ENCODE measurements around the gene ZNF568.

Gene ZNF568

DNA sequence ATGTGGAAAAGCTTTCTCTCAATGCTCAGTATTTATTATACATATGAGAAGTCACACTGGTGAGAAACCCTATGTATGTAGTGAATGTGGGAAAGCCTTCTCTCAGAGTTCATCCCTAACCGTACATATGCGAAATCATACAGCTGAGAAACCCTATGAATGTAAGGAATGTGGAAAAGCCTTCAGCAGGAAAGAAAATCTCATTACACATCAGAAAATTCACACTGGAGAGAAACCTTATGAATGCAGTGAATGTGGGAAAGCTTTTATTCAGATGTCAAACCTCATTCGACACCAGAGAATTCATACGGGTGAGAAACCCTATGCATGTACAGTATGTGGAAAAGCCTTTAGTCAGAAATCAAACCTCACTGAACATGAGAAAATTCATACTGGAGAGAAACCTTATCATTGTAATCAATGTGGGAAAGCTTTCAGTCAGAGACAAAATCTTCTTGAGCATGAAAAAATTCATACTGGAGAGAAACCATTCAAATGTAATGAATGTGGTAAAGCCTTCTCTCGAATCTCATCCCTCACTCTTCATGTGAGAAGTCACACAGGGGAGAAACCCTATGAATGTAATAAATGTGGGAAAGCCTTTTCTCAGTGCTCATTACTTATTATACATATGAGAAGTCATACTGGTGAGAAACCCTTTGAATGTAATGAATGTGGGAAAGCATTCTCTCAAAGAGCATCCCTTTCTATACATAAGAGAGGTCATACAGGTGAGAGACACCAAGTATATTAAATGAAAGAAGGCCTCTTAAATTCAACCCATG, 34.4 kb downstream of the ZNF568 start:
- Histone ChIP-seq H3K36me3 (ENCODE audit: control insufficient read depth in 1 of 2, insufficient read depth in 2 of 2, low read length in 2 of 2) (peaks cover 23 to 29% of the 10 kb centered on the region in 2 donors), H3K9ac (ENCODE audit: low read depth in 1 of 2, low read length in 2 of 2) (no peak overlapping the region), H3K9me3 (ENCODE audit: control insufficient read depth in 1 of 2, low read length in 2 of 2) (peaks cover 57 to 71% of the 10 kb centered on the region in 2 donors), H3K4me1 (ENCODE audit: control insufficient read depth in 1 of 2, insufficient read depth in 2 of 2, low read length in 2 of 2) (no peaks in the 10 kb centered on the region), H3K27me3 (ENCODE audit: control insufficient read depth in 1 of 2, insufficient read depth in 2 of 2, low read length in 2 of 2) (no peaks in the 10 kb centered on the region), H3K27ac (ENCODE audit: low read depth, low read length) (no peak overlapping the region), H3K4me3 (ENCODE audit: low read depth in 1 of 2, low read length in 2 of 2) (peak overlapping the region in 1 of 2 donors; percentile 23)

DNA sequence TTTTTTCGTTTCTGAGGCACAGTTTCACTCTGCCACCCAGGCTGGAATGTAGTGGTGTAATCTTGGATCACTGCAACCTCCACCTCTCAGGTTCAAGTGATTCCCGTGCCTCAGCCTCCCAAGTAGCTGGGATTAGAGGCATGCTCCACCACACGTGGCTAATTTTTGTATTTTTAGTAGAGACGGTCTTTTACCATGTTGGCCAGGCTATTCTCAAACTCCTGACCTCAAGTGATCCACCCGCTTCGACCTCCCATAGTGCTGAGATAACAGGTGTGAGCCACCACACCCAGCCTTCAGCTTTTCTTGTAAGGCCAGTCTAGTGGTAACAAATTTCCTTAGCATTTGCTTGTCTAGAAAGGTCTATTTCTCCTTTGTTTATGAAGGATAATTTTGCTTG, 46.2 kb downstream of the ZNF568 start:
- Histone ChIP-seq H3K4me3 (ENCODE audit: low read depth in 1 of 2, low read length in 2 of 2) (no peak overlapping the region), H3K9me3 (ENCODE audit: control insufficient read depth in 1 of 2, low read length in 2 of 2) (peaks cover 36 to 37% of the 10 kb centered on the region in 2 donors), H3K4me1 (ENCODE audit: control insufficient read depth in 1 of 2, insufficient read depth in 2 of 2, low read length in 2 of 2) (no peaks in the 10 kb centered on the region), H3K27me3 (ENCODE audit: control insufficient read depth in 1 of 2, insufficient read depth in 2 of 2, low read length in 2 of 2) (no peaks in the 10 kb centered on the region), H3K36me3 (ENCODE audit: control insufficient read depth in 1 of 2, insufficient read depth in 2 of 2, low read length in 2 of 2) (no peaks in the 10 kb centered on the region), H3K9ac (ENCODE audit: low read depth in 1 of 2, low read length in 2 of 2) (no peak overlapping the region), H3K27ac (ENCODE audit: low read depth, low read length) (no peak overlapping the region)

DNA sequence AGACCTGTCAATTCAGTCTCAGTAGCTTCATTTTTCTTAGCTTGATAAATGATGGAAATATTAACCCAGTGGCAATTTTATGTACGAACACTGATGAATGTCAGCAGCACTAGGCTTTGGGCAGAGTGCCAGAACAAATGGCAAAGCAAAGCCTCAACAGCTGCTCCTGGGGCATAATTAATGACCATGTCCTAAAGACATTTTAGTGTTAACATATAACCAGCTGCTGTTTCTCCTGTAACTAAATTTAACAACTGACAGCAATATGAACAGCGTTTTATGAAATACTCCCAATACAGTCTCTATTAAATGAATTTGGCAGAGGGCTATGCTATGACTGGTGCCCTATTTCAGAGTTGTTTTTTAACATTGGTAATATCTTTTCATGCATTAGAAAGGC, 47.1 kb downstream of the ZNF568 start:
- Histone ChIP-seq H3K9me3 (ENCODE audit: control insufficient read depth in 1 of 2, low read length in 2 of 2) (peaks cover 31 to 42% of the 10 kb centered on the region in 2 donors), H3K36me3 (ENCODE audit: control insufficient read depth in 1 of 2, insufficient read depth in 2 of 2, low read length in 2 of 2) (no peaks in the 10 kb centered on the region), H3K27ac (ENCODE audit: low read depth, low read length) (no peak overlapping the region), H3K4me3 (ENCODE audit: low read depth in 1 of 2, low read length in 2 of 2) (no peak overlapping the region), H3K4me1 (ENCODE audit: control insufficient read depth in 1 of 2, insufficient read depth in 2 of 2, low read length in 2 of 2) (no peaks in the 10 kb centered on the region), H3K27me3 (ENCODE audit: control insufficient read depth in 1 of 2, insufficient read depth in 2 of 2, low read length in 2 of 2) (no peaks in the 10 kb centered on the region), H3K9ac (ENCODE audit: low read depth in 1 of 2, low read length in 2 of 2) (no peak overlapping the region)

DNA sequence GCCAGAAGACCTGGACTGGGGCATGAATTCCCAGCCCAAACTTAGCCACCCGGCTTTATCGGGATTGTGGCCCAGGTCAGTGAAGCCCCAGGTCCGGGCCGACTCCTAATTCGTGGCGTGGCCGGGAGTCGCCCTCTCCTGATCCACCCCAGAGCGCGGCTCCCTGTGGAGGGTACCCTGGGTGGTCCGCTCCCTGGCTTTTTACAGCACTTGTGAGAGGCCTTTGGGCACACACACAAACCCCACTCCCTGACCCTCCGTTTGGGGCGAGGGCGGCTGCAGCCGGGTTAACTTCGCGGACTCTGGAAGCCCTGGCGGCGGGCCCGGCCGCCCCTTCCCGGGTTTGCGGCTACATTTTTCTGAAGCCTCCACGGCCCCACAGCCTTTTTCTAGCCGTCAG, 56.4 kb downstream of the ZNF568 start:
- peaks cover 4 to 13% of the 10 kb centered on the region in 2 donors for H3K4me1 ChIP-seq (ENCODE audit: control insufficient read depth in 1 of 2, insufficient read depth in 2 of 2, low read length in 2 of 2)
- no peaks in the 10 kb centered on the region for H3K27me3 ChIP-seq (ENCODE audit: control insufficient read depth in 1 of 2, insufficient read depth in 2 of 2, low read length in 2 of 2)
- peak overlapping the region; percentile 85 to 94 for H3K4me3 ChIP-seq (ENCODE audit: low read depth in 1 of 2, low read length in 2 of 2)
- H3K9ac ChIP-seq (ENCODE audit: low read depth in 1 of 2, low read length in 2 of 2), result peak overlapping the region; percentile 39 to 80
- H3K36me3 ChIP-seq (ENCODE audit: control insufficient read depth in 1 of 2, insufficient read depth in 2 of 2, low read length in 2 of 2), result no peaks in the 10 kb centered on the region
- H3K9me3 ChIP-seq (ENCODE audit: control insufficient read depth in 1 of 2, low read length in 2 of 2), result peaks cover 0 to 5% of the 10 kb centered on the region in 2 donors
- no peak overlapping the region for H3K27ac ChIP-seq (ENCODE audit: low read depth, low read length)

DNA sequence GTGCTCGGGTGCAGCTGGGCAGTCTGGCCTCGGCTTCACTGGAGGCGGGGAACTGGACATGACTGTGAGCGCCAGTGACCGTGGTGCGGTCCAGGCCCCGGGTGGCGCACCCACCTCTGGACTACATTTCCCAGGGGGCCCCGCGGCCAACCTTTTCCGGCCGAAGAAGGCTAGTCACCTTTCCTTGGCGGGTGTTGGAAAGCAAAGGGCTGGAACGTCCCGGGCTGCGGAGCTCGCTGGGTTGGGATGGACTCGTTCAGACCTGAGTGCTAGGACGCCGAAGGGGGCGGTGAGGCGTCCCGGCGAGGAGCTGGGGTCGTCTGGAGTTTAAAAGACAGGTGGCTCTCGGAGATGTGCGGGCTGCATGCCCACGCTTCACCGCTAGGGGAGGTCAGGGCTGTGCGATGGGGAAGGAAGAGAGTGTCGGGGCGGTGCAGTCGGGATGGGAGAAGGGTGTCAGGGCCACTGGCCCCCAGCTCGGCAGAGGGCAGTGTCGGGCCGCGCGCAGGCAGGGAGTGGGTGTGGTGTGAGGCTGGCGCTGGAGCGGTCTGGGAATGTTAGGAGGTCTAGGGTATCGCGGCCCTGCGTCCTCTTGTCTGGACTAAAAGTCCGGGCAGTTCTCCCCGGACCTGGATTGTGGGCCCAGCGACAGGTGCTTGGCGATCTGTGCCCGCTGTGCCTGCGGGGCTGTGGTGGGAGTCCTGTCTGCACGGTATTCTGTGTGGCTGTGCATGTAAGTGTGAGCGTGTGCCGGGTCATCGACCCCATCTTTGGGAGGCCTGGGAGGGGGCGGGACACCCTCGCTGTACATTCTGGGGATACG, 57.1 kb downstream of the ZNF568 start:
- Histone ChIP-seq H3K9ac (ENCODE audit: low read depth in 1 of 2, low read length in 2 of 2) (peak overlapping the region; percentile 39 to 80), H3K36me3 (ENCODE audit: control insufficient read depth in 1 of 2, insufficient read depth in 2 of 2, low read length in 2 of 2) (no peaks in the 10 kb centered on the region), H3K9me3 (ENCODE audit: control insufficient read depth in 1 of 2, low read length in 2 of 2) (peaks cover 0 to 3% of the 10 kb centered on the region in 2 donors), H3K4me3 (ENCODE audit: low read depth in 1 of 2, low read length in 2 of 2) (peak overlapping the region; percentile 85 to 94), H3K4me1 (ENCODE audit: control insufficient read depth in 1 of 2, insufficient read depth in 2 of 2, low read length in 2 of 2) (peaks cover 4 to 13% of the 10 kb centered on the region in 2 donors), H3K27me3 (ENCODE audit: control insufficient read depth in 1 of 2, insufficient read depth in 2 of 2, low read length in 2 of 2) (no peaks in the 10 kb centered on the region), H3K27ac (ENCODE audit: low read depth, low read length) (peak overlapping the region; percentile 20)

DNA sequence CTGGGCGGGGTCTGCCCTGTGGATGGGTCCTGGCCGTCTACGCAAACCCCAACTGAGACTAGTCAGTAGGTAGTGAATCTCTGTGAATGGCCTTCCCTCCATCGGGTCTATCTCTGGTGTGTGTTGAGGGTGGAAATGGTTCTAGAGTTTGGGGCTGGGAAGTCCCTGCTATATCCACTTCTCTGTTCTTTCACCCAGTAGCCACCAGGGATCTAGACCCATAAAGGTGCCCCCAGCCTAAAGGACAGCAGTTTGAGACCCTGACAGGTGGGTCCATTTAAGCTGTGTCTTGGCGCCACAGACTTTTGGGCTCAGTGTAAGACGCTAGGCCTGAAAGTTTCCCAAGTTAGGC, 57.7 kb downstream of the ZNF568 start:
- Histone ChIP-seq H3K4me3 (ENCODE audit: low read depth in 1 of 2, low read length in 2 of 2) (peak overlapping the region; percentile 85 to 94), H3K9me3 (ENCODE audit: control insufficient read depth in 1 of 2, low read length in 2 of 2) (peaks cover 0 to 3% of the 10 kb centered on the region in 2 donors), H3K27me3 (ENCODE audit: control insufficient read depth in 1 of 2, insufficient read depth in 2 of 2, low read length in 2 of 2) (no peaks in the 10 kb centered on the region), H3K36me3 (ENCODE audit: control insufficient read depth in 1 of 2, insufficient read depth in 2 of 2, low read length in 2 of 2) (no peaks in the 10 kb centered on the region), H3K9ac (ENCODE audit: low read depth in 1 of 2, low read length in 2 of 2) (peak overlapping the region; percentile 39 to 80), H3K27ac (ENCODE audit: low read depth, low read length) (no peak overlapping the region), H3K4me1 (ENCODE audit: control insufficient read depth in 1 of 2, insufficient read depth in 2 of 2, low read length in 2 of 2) (peaks cover 4 to 13% of the 10 kb centered on the region in 2 donors)

DNA sequence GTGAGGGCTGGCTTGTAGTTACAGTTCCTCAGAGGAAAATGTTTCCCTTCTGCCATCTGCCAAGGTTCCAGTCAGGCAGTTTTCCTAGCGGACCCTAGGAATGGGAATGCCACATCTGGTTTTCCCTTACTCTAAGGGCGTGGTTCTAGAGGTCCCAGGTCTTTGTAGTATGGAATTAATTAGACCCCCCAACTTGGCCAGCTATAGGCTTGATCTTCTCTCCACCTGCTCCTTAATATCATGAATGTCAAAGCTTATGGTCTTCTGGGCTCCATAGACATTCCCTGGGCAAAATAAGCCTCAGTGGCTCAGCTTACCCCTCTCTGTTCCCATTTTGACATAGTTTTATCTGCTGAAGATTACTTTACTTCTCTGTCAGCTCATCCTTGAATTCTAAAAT, 70.0 kb downstream of the ZNF568 start:
- Histone ChIP-seq H3K9ac (ENCODE audit: low read depth in 1 of 2, low read length in 2 of 2) (no peak overlapping the region), H3K27ac (ENCODE audit: low read depth, low read length) (no peak overlapping the region), H3K4me3 (ENCODE audit: low read depth in 1 of 2, low read length in 2 of 2) (no peak overlapping the region), H3K27me3 (ENCODE audit: control insufficient read depth in 1 of 2, insufficient read depth in 2 of 2, low read length in 2 of 2) (no peaks in the 10 kb centered on the region), H3K4me1 (ENCODE audit: control insufficient read depth in 1 of 2, insufficient read depth in 2 of 2, low read length in 2 of 2) (no peaks in the 10 kb centered on the region), H3K9me3 (ENCODE audit: control insufficient read depth in 1 of 2, low read length in 2 of 2) (peaks cover 22 to 35% of the 10 kb centered on the region in 2 donors), H3K36me3 (ENCODE audit: control insufficient read depth in 1 of 2, insufficient read depth in 2 of 2, low read length in 2 of 2) (peaks cover 0 to 3% of the 10 kb centered on the region in 2 donors)

DNA sequence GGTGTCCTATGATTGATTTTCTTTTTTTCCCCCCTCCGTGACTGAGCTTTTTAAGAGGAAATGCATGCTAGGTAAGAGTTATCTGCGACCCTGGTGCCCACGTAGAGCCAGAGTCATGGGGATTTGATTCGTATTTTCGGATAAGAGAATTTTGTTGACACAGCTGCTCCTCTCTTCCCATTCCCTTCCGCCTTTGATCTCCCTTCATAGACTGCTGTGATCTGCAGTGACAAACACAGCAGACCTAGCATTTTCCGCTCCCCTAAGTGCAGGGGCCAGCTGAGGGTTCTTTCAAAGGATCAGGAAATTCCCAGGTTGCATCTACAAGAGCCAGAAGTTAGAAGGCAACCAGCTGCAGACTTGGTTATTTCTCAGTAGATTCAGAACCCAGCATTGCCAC, 70.5 kb downstream of the ZNF568 start:
- Histone ChIP-seq H3K4me3 (ENCODE audit: low read depth in 1 of 2, low read length in 2 of 2) (no peak overlapping the region), H3K9me3 (ENCODE audit: control insufficient read depth in 1 of 2, low read length in 2 of 2) (peaks cover 21 to 38% of the 10 kb centered on the region in 2 donors), H3K27ac (ENCODE audit: low read depth, low read length) (no peak overlapping the region), H3K9ac (ENCODE audit: low read depth in 1 of 2, low read length in 2 of 2) (no peak overlapping the region), H3K27me3 (ENCODE audit: control insufficient read depth in 1 of 2, insufficient read depth in 2 of 2, low read length in 2 of 2) (no peaks in the 10 kb centered on the region), H3K36me3 (ENCODE audit: control insufficient read depth in 1 of 2, insufficient read depth in 2 of 2, low read length in 2 of 2) (peaks cover 0 to 6% of the 10 kb centered on the region in 2 donors), H3K4me1 (ENCODE audit: control insufficient read depth in 1 of 2, insufficient read depth in 2 of 2, low read length in 2 of 2) (no peaks in the 10 kb centered on the region)

DNA sequence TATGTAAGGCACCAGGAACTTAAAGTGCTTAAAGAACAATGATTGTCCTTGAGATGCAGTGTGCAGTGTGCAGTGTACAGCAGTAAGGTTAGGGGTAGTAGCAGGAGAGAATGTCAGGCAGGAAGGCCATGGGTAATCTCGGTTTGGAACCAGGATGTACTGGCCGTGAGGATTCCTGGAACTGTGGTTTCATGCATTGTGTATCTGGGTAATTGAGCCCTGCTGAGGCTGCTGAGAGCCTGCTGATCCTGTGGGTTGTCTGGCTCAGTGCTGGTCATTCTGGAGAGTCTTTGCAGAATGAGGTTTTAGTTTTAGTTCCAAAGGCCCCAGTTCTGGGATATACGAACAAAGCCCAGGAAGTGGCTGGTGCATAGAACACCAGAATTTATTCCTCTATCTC, 71.0 kb downstream of the ZNF568 start:
- Histone ChIP-seq H3K36me3 (ENCODE audit: control insufficient read depth in 1 of 2, insufficient read depth in 2 of 2, low read length in 2 of 2) (peaks cover 0 to 8% of the 10 kb centered on the region in 2 donors), H3K4me1 (ENCODE audit: control insufficient read depth in 1 of 2, insufficient read depth in 2 of 2, low read length in 2 of 2) (no peaks in the 10 kb centered on the region), H3K27ac (ENCODE audit: low read depth, low read length) (no peak overlapping the region), H3K4me3 (ENCODE audit: low read depth in 1 of 2, low read length in 2 of 2) (no peak overlapping the region), H3K9ac (ENCODE audit: low read depth in 1 of 2, low read length in 2 of 2) (no peak overlapping the region), H3K9me3 (ENCODE audit: control insufficient read depth in 1 of 2, low read length in 2 of 2) (peaks cover 21 to 40% of the 10 kb centered on the region in 2 donors), H3K27me3 (ENCODE audit: control insufficient read depth in 1 of 2, insufficient read depth in 2 of 2, low read length in 2 of 2) (no peaks in the 10 kb centered on the region)

DNA sequence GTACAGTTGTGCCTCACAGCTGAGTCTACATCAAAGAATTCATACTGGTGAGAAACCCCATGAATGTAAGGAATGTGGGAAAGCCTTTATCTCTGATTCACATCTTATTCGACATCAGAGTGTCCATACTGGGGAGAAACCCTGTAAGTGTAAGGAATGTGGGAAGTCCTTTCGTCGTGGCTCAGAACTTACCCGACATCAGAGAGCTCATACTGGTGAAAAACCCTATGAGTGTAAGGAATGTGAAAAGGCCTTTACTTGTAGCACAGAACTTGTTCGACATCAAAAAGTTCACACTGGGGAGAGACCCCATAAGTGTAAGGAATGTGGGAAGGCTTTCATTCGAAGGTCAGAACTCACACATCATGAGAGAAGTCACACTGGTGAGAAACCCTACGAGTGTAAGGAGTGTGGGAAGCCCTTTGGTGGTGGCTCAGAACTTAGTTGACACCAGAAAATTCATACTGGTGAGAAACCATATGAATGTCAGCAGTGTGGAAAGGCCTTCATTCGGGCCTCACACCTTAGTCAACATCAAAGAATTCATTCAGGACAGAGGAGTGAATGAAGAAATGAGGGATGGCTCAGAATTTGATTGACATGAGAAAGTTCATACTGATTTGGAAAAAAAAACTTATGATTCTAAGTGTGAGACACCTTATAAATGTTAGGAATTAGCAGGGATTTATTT, 81.2 kb downstream of the ZNF568 start:
- Histone ChIP-seq H3K36me3 (ENCODE audit: control insufficient read depth in 1 of 2, insufficient read depth in 2 of 2, low read length in 2 of 2) (peaks cover 4 to 17% of the 10 kb centered on the region in 2 donors), H3K27me3 (ENCODE audit: control insufficient read depth in 1 of 2, insufficient read depth in 2 of 2, low read length in 2 of 2) (no peaks in the 10 kb centered on the region), H3K4me1 (ENCODE audit: control insufficient read depth in 1 of 2, insufficient read depth in 2 of 2, low read length in 2 of 2) (no peaks in the 10 kb centered on the region), H3K9ac (ENCODE audit: low read depth in 1 of 2, low read length in 2 of 2) (no peak overlapping the region), H3K27ac (ENCODE audit: low read depth, low read length) (no peak overlapping the region), H3K4me3 (ENCODE audit: low read depth in 1 of 2, low read length in 2 of 2) (no peak overlapping the region), H3K9me3 (ENCODE audit: control insufficient read depth in 1 of 2, low read length in 2 of 2) (peaks cover 26 to 44% of the 10 kb centered on the region in 2 donors)
